AG09309 (cell line): ENCODE data around the gene GYG1.

Source experiments
- DNase-seq: peaks from one replicate; pipeline ENCODE4 v3.0.0-alpha.2; 2010; ENCODE audit warnings: low read depth
- H3K4me3 ChIP-seq: 2 replicates; pipeline ENCODE4 v1.5.1; 2011; ENCODE audit warnings: mild to moderate bottlenecking, low read depth, low read length, moderate library complexity; ENCODE audit not compliant: control insufficient read depth
- TF ChIP-seq, protein P1 (sequence below): IDR thresholded peaks from 2 replicates; pipeline ENCODE4 v1.5.1; 2011; ENCODE audit warnings: mild to moderate bottlenecking, low read depth, low read length, inconsistent platforms; ENCODE audit not compliant: insufficient read depth, control insufficient read depth; ENCODE audit errors: missing control alignments

The GYG1 gene

DNA sequence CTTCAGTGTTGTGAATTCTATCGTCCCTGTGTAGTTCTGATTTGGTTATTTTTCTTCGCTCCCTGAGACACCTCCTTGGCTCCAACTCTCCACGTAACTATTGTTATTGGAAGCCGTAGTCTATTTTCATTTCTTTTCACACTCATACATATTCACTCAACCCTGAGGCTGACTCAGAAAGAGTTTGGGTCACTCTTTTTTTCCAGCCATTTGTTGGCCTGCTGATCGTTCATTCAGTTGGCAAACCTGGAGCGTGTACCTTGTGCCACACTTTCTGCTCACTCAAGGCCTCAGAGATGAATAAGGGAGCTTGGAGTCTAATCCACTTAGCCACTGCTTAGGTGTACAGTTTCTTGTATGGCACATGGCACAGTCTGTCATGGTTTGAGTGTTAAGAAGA lies 22.4 kb downstream of the GYG1 start:
- no peak overlapping the region for H3K4me3 ChIP-seq
- TF ChIP-seq, protein P1, sequence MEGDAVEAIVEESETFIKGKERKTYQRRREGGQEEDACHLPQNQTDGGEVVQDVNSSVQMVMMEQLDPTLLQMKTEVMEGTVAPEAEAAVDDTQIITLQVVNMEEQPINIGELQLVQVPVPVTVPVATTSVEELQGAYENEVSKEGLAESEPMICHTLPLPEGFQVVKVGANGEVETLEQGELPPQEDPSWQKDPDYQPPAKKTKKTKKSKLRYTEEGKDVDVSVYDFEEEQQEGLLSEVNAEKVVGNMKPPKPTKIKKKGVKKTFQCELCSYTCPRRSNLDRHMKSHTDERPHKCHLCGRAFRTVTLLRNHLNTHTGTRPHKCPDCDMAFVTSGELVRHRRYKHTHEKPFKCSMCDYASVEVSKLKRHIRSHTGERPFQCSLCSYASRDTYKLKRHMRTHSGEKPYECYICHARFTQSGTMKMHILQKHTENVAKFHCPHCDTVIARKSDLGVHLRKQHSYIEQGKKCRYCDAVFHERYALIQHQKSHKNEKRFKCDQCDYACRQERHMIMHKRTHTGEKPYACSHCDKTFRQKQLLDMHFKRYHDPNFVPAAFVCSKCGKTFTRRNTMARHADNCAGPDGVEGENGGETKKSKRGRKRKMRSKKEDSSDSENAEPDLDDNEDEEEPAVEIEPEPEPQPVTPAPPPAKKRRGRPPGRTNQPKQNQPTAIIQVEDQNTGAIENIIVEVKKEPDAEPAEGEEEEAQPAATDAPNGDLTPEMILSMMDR: no peak
- DNase-seq: no peak

DNA sequence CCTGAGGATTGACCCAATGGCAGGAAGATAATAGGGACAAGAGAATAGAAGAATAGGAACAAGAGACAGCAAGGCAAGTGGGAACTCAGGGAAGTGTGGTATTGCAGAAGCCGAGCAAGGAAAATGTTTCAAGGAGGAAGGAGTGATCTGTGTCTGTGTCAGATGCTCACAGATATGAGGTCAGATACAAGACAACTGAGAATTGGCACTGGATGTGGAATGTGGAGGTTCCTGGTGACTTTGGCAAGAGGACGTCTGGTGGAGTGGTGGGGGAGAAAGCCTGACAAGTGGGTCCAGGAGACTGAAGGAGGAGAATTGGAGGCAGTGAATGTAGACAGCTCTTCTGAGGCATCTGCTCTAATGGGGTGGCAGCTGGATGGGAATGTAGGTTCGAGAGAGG lies 24.1 kb downstream of the GYG1 start:
- TF ChIP-seq, protein P1: no peak

DNA sequence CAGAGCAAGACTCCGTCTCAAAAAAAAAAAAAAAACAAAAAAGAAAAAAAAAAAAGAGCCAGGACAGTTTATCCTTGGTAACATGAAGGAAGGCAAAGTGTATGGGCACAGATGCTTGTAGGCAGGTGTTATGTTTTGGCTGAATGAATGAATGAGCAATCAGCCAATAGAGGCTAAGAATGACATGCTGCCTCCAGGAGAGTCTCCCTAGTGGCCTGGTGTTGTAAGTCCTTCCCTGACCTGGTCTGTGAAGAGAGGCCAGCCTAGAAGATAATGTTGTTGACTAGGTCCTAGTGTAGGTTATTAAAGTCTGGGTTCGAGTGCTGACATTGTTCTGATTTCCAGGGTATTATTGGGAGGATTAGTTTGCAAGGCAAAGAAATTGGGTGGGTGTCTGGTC lies 24.9 kb downstream of the GYG1 start:
- TF ChIP-seq, protein P1: no peak
- H3K4me3 ChIP-seq: no peak overlapping the region
- no peak for DNase-seq

More for the DNA sequence above, 24.1 kb downstream of the GYG1 start:
- H3K4me3 ChIP-seq: no peak overlapping the region
- DNase-seq: no peak

DNA sequence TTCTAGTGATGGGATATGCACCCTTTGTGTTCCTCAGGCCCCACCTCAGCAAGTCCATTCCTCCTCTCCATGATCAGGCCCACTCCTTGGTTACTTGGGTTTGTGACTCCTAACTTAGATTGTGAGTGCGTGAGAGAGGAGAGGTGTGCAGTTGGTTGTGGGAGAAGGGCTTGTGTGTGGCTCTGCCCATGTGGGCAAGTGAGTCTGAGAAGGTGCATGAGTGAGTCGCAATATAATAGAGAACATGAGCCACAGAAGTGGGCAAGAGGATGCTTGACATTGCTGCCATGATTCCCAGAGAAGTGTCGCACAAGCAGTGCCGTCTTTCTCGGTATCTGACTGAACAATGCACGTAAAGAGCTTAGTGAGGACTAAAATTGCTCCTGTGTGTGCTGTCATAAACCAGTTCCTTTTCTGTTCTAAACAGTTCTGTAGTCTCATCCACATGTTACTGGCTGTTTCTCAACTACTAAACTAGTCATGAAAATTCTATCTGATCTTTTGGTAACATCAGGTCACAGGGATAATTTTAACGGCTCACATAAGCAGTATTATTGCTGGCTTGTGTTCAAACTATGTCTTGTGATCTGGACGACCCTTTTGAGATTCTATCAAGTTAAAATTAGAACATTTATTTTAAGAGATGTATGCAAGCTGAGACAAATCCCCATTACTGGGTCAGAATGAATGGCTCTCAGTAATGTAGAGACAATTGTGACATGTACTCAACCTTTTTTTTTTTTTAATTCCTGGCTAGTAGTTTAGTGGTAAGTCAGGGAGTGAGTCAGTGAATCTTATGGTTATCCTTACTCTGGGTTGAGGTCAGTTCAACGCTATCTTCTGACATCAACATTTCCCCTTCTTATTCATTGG lies 25.6 kb downstream of the GYG1 start:
- TF ChIP-seq, protein P1: no peak
- DNase-seq: peak; percentile 84
- no peak overlapping the region for H3K4me3 ChIP-seq

DNA sequence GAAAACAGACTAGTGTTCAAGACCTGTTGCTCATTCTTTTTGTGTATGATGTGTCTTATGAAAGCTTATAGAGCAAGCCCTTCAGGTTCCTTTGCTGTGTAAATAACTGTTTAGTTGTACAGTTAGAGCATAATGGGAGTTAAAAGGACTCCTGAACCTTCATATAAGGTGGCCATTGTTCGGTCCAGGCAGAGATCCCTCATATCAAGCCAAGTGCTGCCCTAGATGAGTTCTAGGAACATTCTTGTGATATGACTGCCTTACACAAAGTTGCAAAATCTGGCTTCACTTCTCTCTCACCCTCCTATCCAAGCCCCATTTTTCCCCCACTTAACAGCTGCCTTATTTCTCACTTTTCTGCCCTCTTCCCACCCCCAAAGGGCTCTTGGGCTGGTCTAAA lies 26.9 kb downstream of the GYG1 start:
- no peak overlapping the region for H3K4me3 ChIP-seq
- DNase-seq: no peak
- TF ChIP-seq, protein P1: no peak

DNA sequence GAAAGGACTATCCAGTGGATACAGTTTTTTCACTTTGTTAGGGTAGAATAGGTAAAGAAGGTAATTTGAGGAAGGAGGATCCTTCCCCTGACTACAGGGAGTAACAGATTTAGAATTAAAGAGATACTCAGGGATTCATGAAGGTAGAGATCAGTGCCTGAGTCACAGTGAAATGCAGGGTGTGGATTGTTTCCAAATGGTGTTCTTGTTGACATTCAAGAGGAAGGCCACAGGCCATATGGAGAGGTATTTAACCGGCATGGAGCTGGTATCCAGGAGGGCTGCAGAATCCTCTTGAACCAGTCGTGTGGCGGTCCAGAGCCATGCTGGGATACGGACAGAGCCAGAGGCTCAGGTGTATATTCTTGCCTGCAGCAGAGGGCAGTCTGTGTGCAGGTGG lies 28.2 kb downstream of the GYG1 start:
- no peak for DNase-seq
- TF ChIP-seq, protein P1: no peak

More for the DNA sequence above, 28.2 kb downstream of the GYG1 start:
- no peak overlapping the region for H3K4me3 ChIP-seq
